ENCODE results near the gene DDX56.
"Not testable (repeated sequence)": the region's sequence is repeated elsewhere in the genome, so short reads cannot be mapped to it uniquely, and the experiment has no call there.

DDX56 gene

GRCh38 chr7:44561962-44562621, 11.6 kb downstream of the DDX56 start:
- no peak for DNase-seq

- DNase-seq = no peak
Measured at GRCh38 chr7:44561481-44561880, 12.2 kb downstream of the DDX56 start.

- no peak for DNase-seq
Measured at GRCh38 chr7:44559485-44559884, 14.2 kb downstream of the DDX56 start.

- no peak for DNase-seq
Measured at GRCh38 chr7:44557485-44557884, 16.2 kb downstream of the DDX56 start.

GRCh38 chr7:44555350-44555749, 18.4 kb downstream of the DDX56 start:
- no peak for DNase-seq

- DNase-seq = not testable (repeated sequence)
Measured at GRCh38 chr7:44552473-44553005, 21.2 kb downstream of the DDX56 start.

- DNase-seq = no peak
Measured at GRCh38 chr7:44549457-44549856, 24.3 kb downstream of the DDX56 start.

- no peak for DNase-seq
Measured at GRCh38 chr7:44548893-44549292, 24.8 kb downstream of the DDX56 start.

GRCh38 chr7:44547536-44548231, 26.0 kb downstream of the DDX56 start:
- DNase-seq = no peak

GRCh38 chr7:44541876-44542610, 31.7 kb downstream of the DDX56 start:
- no peak for DNase-seq

GRCh38 chr7:44541028-44541869, 32.5 kb downstream of the DDX56 start, which contains the start of gene NPC1L1:
Gene NPC1L1, minus strand, starts transcription at chr7:44541330. Its CDS starts 71 bp downstream, at chr7:44541259.
- no peak for DNase-seq

GRCh38 chr7:44540592-44541027, 33.1 kb downstream of the DDX56 start:
- DNase-seq = no peak

GRCh38 chr7:44539669-44540506, 33.8 kb downstream of the DDX56 start:
- DNase-seq = no peak

GRCh38 chr7:44538798-44539668, 34.7 kb downstream of the DDX56 start:
- no peak for DNase-seq

GRCh38 chr7:44538093-44538797, 35.5 kb downstream of the DDX56 start:
- DNase-seq = no peak

GRCh38 chr7:44537442-44537841, 36.3 kb downstream of the DDX56 start:
- DNase-seq = no peak

- no peak for DNase-seq
Measured at GRCh38 chr7:44536090-44536489, 37.6 kb downstream of the DDX56 start.

- no peak for DNase-seq
Measured at GRCh38 chr7:44535348-44536064, 38.2 kb downstream of the DDX56 start.

- DNase-seq = no peak
Measured at GRCh38 chr7:44534501-44534900, 39.2 kb downstream of the DDX56 start.

All from DMS79 treated with DMSO at 0.1 percent for 48 hours (cell line).